Trophoblast cell (in vitro differentiated cells and primary cell): ENCODE data around the gene ZMYM4.

Source experiments
- DNase-seq, 2 donors: peaks; one replicate each; pipeline ENCODE4 v3.0.0-alpha.2; 2016
- H2AFZ ChIP-seq: 2 replicates; pipeline ENCODE4 v1.6.1; 2013; ENCODE audit warnings: low read length, moderate library complexity, mild to moderate bottlenecking; ENCODE audit not compliant: insufficient read depth, poor library complexity
- H2AK5ac ChIP-seq: 2 replicates; pipeline ENCODE4 v1.6.1; 2013; ENCODE audit warnings: mild to moderate bottlenecking, low read length
- H2BK120ac ChIP-seq: 2 replicates; pipeline ENCODE4 v1.6.1; 2013; ENCODE audit warnings: low read length, mild to moderate bottlenecking, moderate library complexity; ENCODE audit not compliant: insufficient read depth, poor library complexity
- H2BK12ac ChIP-seq: 2 replicates; pipeline ENCODE4 v1.6.1; 2013; ENCODE audit warnings: mild to moderate bottlenecking, low read length, moderate library complexity
- H2BK5ac ChIP-seq: 2 replicates; pipeline ENCODE4 v1.6.1; 2013; ENCODE audit warnings: low read length, low read depth, moderate library complexity, mild to moderate bottlenecking; ENCODE audit not compliant: poor library complexity
- H3K14ac ChIP-seq: 2 replicates; pipeline ENCODE4 v1.6.1; 2013; ENCODE audit warnings: mild to moderate bottlenecking, low read length
- H3K18ac ChIP-seq: 2 replicates; pipeline ENCODE4 v1.6.1; 2013; ENCODE audit warnings: mild to moderate bottlenecking, low read length
- H3K23ac ChIP-seq: 2 replicates; pipeline ENCODE4 v1.6.1; 2013; ENCODE audit warnings: low read length
- H3K27ac ChIP-seq: 2 replicates; pipeline ENCODE4 v1.5.1; 2013; ENCODE audit warnings: low read depth, mild to moderate bottlenecking, inconsistent platforms, low read length, moderate library complexity
- H3K27me3 ChIP-seq: 2 replicates; pipeline ENCODE4 v1.6.1; 2013; ENCODE audit warnings: inconsistent platforms, mild to moderate bottlenecking, low read length, moderate library complexity; ENCODE audit not compliant: insufficient read depth
- H3K36me3 ChIP-seq, 2 experiments: 1 replicate in 1 of 2; 2 replicates in 1 of 2; pipeline ENCODE4 v1.6.1; 2013; ENCODE audit warnings: low read length in 2 of 2, mild to moderate bottlenecking in 2 of 2, moderate library complexity in 1 of 2; ENCODE audit not compliant: insufficient read depth in 2 of 2, control insufficient read depth in 1 of 2
- H3K4ac ChIP-seq: 2 replicates; pipeline ENCODE4 v1.6.1; 2013; ENCODE audit warnings: low read depth, mild to moderate bottlenecking, low read length, moderate library complexity
- H3K4me1 ChIP-seq, 2 experiments: 1 replicate in 1 of 2; 2 replicates in 1 of 2; pipeline ENCODE4 v1.6.1; 2013; ENCODE audit warnings: low read length in 2 of 2, mild to moderate bottlenecking in 2 of 2, moderate library complexity in 1 of 2; ENCODE audit not compliant: insufficient read depth in 2 of 2, control insufficient read depth in 1 of 2
- H3K4me2 ChIP-seq: 2 replicates; pipeline ENCODE4 v1.6.1; 2013; ENCODE audit warnings: inconsistent platforms, mild to moderate bottlenecking, low read length, moderate library complexity
- H3K4me3 ChIP-seq: 2 replicates; pipeline ENCODE4 v1.5.1; 2013; ENCODE audit warnings: mild to moderate bottlenecking, low read depth, low read length, inconsistent platforms
- H3K79me1 ChIP-seq: one replicate; pipeline ENCODE4 v1.6.1; 2013; ENCODE audit warnings: low read length
- H3K79me2 ChIP-seq: 2 replicates; pipeline ENCODE4 v1.6.1; 2013; ENCODE audit warnings: low read length, mild to moderate bottlenecking; ENCODE audit not compliant: control insufficient read depth, insufficient read depth, poor library complexity
- H3K9ac ChIP-seq: 2 replicates; pipeline ENCODE4 v1.6.1; 2013; ENCODE audit warnings: mild to moderate bottlenecking, low read length
- H3K9me3 ChIP-seq: 2 replicates; pipeline ENCODE4 v1.6.1; 2013; ENCODE audit warnings: low read depth, mild to moderate bottlenecking, control low read depth, inconsistent platforms, low read length; ENCODE audit not compliant: insufficient read depth
- H4K12ac ChIP-seq: 2 replicates; pipeline ENCODE4 v1.6.1; 2013; ENCODE audit warnings: low read depth, mild to moderate bottlenecking, low read length, moderate library complexity
- H4K8ac ChIP-seq: 2 replicates; pipeline ENCODE4 v1.6.1; 2013; ENCODE audit warnings: low read depth, mild to moderate bottlenecking, low read length, moderate library complexity
- H4K91ac ChIP-seq: one replicate; pipeline ENCODE4 v1.6.1; 2013; ENCODE audit warnings: low read depth, mild to moderate bottlenecking, low read length, moderate library complexity
- WGBS: extraction: QIAGEN DNeasy Blood & Tissue Kit; methylation state at CpG from one replicate; pipeline ENCODE4 v1.1.7; 2013; ENCODE audit warnings: missing lambda C conversion rate; ENCODE audit not compliant: insufficient read length, insufficient coverage; ENCODE audit errors: extremely low coverage; 5-methylcytosine and 5-hydroxymethylcytosine counted together

ZMYM4 gene

DNA sequence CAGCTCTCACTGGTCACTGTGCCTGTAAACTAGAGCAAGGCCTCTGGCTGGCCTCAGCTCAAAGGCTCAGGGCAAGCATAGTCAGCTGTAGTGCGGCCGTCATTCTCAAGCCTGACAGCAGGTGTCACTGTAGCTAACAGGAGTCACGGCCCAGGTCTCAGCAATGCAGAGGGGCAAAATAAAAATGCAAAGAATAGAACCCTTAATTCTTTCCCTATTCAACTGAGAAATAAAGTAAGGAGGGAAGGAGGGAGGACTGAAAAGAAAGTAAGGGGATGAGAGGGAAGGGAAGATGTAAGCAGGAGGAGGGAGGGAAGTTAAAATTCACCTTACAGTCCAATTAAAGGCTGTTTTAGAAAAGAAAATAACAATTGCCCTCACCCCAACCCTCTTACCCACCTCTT, 182.6 kb downstream of the ZMYM4 start:
- no peak overlapping the region for H3K18ac ChIP-seq
- no peak overlapping the region for H2AK5ac ChIP-seq
- no peak overlapping the region for H4K8ac ChIP-seq
- no peaks in the 10 kb centered on the region for H3K9me3 ChIP-seq
- peaks cover 14 to 27% of the 10 kb centered on the region in 2 experiments for H3K36me3 ChIP-seq
- no peaks in the 10 kb centered on the region for H3K27me3 ChIP-seq
- H3K9ac ChIP-seq, result no peak overlapping the region
- no peak overlapping the region for H4K12ac ChIP-seq
- no peak overlapping the region for H2BK12ac ChIP-seq
- no peaks in the 10 kb centered on the region for H3K4me1 ChIP-seq
- no peak overlapping the region for H2BK5ac ChIP-seq
- no peaks in the 10 kb centered on the region for H3K79me1 ChIP-seq
- no peak overlapping the region for H3K23ac ChIP-seq
- H4K91ac ChIP-seq, result no peak overlapping the region
- WGBS, result no CpG with 5 or more reads among the region's 3 CpGs
- H3K4ac ChIP-seq, result no peak overlapping the region
- no peak overlapping the region for H2BK120ac ChIP-seq
- H3K27ac ChIP-seq, result no peak overlapping the region
- H3K14ac ChIP-seq, result no peak overlapping the region
- DNase-seq, result peak; percentile 59 to 85
- no peak overlapping the region for H2AFZ ChIP-seq
- no peak overlapping the region for H3K4me2 ChIP-seq
- no peaks in the 10 kb centered on the region for H3K79me2 ChIP-seq
- H3K4me3 ChIP-seq, result no peak overlapping the region

DNA sequence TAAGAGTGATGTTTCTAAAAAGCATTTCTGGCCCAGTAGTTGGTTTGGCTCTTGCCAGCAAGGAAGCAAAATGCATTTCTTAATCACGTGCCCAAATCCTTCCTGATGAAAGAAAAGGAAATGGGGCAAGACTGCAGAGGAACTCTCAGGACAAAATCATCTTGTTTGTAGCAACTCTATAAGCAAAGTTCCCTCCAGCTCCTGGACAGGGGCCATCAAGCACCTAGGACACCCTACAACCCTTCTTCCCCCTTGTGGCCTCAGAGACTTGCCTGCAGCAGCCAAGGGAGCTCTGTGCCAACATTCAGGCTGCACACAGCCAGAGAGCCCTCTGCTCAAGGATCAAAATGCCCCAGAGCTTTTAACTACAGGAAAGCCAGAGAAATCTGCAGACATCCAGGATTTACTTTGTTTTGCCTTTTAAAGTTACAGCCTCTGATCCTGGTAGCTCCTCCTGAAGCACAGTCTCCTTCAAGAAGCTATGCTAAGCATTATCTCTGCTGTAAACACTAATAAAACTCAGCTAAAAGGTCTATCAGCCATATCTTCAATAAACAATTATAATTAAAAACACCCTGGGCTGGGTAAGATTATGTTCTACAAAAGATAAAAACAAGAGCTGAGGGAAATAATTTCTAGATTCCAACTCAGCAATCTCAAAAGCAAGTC, 183.7 kb downstream of the ZMYM4 start:
- H3K9ac ChIP-seq, result no peak overlapping the region
- H2BK5ac ChIP-seq, result no peak overlapping the region
- WGBS, result no CpG with 5 or more reads among the region's 1 CpG
- no peak overlapping the region for H4K91ac ChIP-seq
- peaks cover 12 to 27% of the 10 kb centered on the region in 2 experiments for H3K36me3 ChIP-seq
- no peak overlapping the region for H2AFZ ChIP-seq
- no peak overlapping the region for H4K12ac ChIP-seq
- no peak overlapping the region for H4K8ac ChIP-seq
- no peak overlapping the region for H3K4me3 ChIP-seq
- no peak overlapping the region for H2BK12ac ChIP-seq
- no peak overlapping the region for H3K14ac ChIP-seq
- H3K18ac ChIP-seq, result no peak overlapping the region
- no peaks in the 10 kb centered on the region for H3K9me3 ChIP-seq
- H3K4ac ChIP-seq, result no peak overlapping the region
- no peak overlapping the region for H3K4me2 ChIP-seq
- no peaks in the 10 kb centered on the region for H3K27me3 ChIP-seq
- no peaks in the 10 kb centered on the region for H3K79me2 ChIP-seq
- H3K27ac ChIP-seq, result no peak overlapping the region
- no peak overlapping the region for H2AK5ac ChIP-seq
- H3K23ac ChIP-seq, result no peak overlapping the region
- H2BK120ac ChIP-seq, result no peak overlapping the region
- H3K4me1 ChIP-seq, result no peaks in the 10 kb centered on the region
- no peaks in the 10 kb centered on the region for H3K79me1 ChIP-seq
- no peak for DNase-seq

DNA sequence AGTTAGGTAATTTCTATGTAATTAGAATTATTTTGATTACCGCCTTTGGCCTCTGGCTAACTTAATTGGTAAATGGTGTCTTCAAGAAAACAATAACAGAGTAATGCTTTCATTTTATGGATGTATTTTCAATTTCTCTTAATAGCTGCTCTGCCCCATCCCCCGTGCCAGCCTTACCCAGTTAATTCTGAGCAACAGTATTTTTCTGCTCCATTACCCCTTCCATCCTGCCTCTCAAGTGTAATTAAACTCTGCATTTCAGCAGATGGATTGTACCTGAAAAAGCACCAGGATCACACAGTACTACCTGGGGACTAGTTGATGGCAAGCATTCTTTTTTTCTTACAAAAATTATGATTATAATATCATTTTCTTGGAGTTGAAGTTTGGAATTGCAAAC, 184.5 kb downstream of the ZMYM4 start:
- Histone ChIP-seq H3K27me3 (no peaks in the 10 kb centered on the region), H3K23ac (no peak overlapping the region), H4K12ac (no peak overlapping the region), H3K14ac (no peak overlapping the region), H2BK12ac (no peak overlapping the region), H3K9ac (no peak overlapping the region), H2AK5ac (no peak overlapping the region), H4K91ac (no peak overlapping the region), H3K4me1 (no peaks in the 10 kb centered on the region), H2BK120ac (no peak overlapping the region), H3K79me1 (no peaks in the 10 kb centered on the region), H3K79me2 (no peaks in the 10 kb centered on the region), H3K27ac (no peak overlapping the region), H3K4me3 (no peak overlapping the region), H4K8ac (no peak overlapping the region), H2BK5ac (no peak overlapping the region), H3K4me2 (no peak overlapping the region), H3K4ac (no peak overlapping the region), H2AFZ (no peak overlapping the region), H3K36me3 (peaks cover 10 to 24% of the 10 kb centered on the region in 2 experiments), H3K18ac (no peak overlapping the region), H3K9me3 (no peaks in the 10 kb centered on the region)
- no peak for DNase-seq
- WGBS, result no CpG with 5 or more reads among the region's 2 CpGs

DNA sequence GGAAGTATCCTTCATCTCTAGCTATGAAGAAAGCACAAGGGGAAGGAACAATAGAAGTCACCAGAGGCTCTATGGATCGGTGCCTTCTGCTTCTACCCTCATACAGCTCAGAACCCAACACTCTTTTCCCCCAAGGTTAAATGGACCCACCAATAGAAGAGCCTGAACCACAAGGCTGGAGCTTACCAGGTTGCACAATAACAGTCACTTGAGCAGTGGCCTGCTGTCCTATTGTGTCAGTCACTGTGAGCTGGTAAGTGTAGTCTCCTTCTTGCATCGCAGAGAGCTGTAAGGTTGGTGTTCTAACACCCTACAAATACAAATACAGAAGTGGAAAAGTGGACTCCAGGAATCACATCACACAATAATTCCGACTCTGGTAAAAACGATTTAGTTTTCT, 185.7 kb downstream of the ZMYM4 start:
- no peaks in the 10 kb centered on the region for H3K79me2 ChIP-seq
- no peak overlapping the region for H3K23ac ChIP-seq
- H2BK120ac ChIP-seq, result no peak overlapping the region
- no peaks in the 10 kb centered on the region for H3K27me3 ChIP-seq
- H3K4ac ChIP-seq, result no peak overlapping the region
- no peak overlapping the region for H2AK5ac ChIP-seq
- no peak overlapping the region for H2BK12ac ChIP-seq
- H3K36me3 ChIP-seq, result peaks cover 10 to 19% of the 10 kb centered on the region in 2 experiments
- H2BK5ac ChIP-seq, result no peak overlapping the region
- H3K27ac ChIP-seq, result no peak overlapping the region
- H3K4me2 ChIP-seq, result no peak overlapping the region
- H3K18ac ChIP-seq, result no peak overlapping the region
- H3K4me1 ChIP-seq, result no peaks in the 10 kb centered on the region
- H3K14ac ChIP-seq, result no peak overlapping the region
- H4K91ac ChIP-seq, result no peak overlapping the region
- H3K9me3 ChIP-seq, result no peaks in the 10 kb centered on the region
- no CpG with 5 or more reads among the region's 4 CpGs for WGBS
- no peaks in the 10 kb centered on the region for H3K79me1 ChIP-seq
- H2AFZ ChIP-seq, result no peak overlapping the region
- no peak for DNase-seq
- H3K4me3 ChIP-seq, result no peak overlapping the region
- no peak overlapping the region for H3K9ac ChIP-seq
- H4K8ac ChIP-seq, result no peak overlapping the region
- no peak overlapping the region for H4K12ac ChIP-seq
